Adipose tissue (tissue), 3 donors: Measurements from ENCODE around the gene KCNQ1OT1. TPM values are rescaled to one million over a fixed set of nuclear protein-coding genes. Genes with fewer than 3 reads are reported as not detected.

Source experiments
- H3K27ac ChIP-seq: one replicate; pipeline ENCODE4 v1.5.1; 2013; ENCODE audit warnings: low read depth, low read length
- WGBS, 3 donors: extraction: QIAGEN DNeasy Blood & Tissue Kit; methylation state at CpG; one replicate each; pipeline ENCODE4 v1.1.7; 2013; 5-methylcytosine and 5-hydroxymethylcytosine counted together
- polyA plus RNA-seq, 3 donors: library from polyadenylated mRNA; stranded (reverse); fragments of 200-250 nt; gene quantifications; one replicate each; pipeline ENCODE4 v1.2.3, GENCODE V29; 2013
- donor health status: healthy with polysubstance abuse.
- donor health status: Bipolar disorder and iron deficiency.
- donor health status: healthy.

The KCNQ1OT1 gene
- polyA plus RNA-seq, 3 donors, result 0.03 to 0.45 (median 0.06) TPM

- no peak overlapping the region for H3K27ac ChIP-seq
- 83 to 95% (median 87%) methylated on average over 14 of the region's 14 CpGs for WGBS, 3 donors
Observed at GRCh38 chr11:2664791-2665525, 34.8 kb downstream of the KCNQ1OT1 start.

- 86 to 88% (median 86%) methylated on average over 9 of the region's 9 CpGs for WGBS, 3 donors
- no peak overlapping the region for H3K27ac ChIP-seq
Observed at GRCh38 chr11:2664376-2664775, 35.4 kb downstream of the KCNQ1OT1 start.

GRCh38 chr11:2663915-2664314 lies 35.9 kb downstream of the KCNQ1OT1 start:
- H3K27ac ChIP-seq, result no peak overlapping the region

GRCh38 chr11:2663506-2663905 lies 36.3 kb downstream of the KCNQ1OT1 start:
- WGBS, 3 donors, result 100% methylated on average over 2 of the region's 2 CpGs
- H3K27ac ChIP-seq, result no peak overlapping the region

- H3K27ac ChIP-seq, result no peak overlapping the region
- WGBS, 3 donors, result 91 to 96% (median 93%) methylated on average over 19 of the region's 19 CpGs
Observed at GRCh38 chr11:2662430-2663299, 37.1 kb downstream of the KCNQ1OT1 start.

GRCh38 chr11:2662024-2662312 lies 37.8 kb downstream of the KCNQ1OT1 start:
- WGBS, 3 donors, result 97 to 99% (median 98%) methylated on average over 5 of the region's 5 CpGs
- no peak overlapping the region for H3K27ac ChIP-seq

- no peak overlapping the region for H3K27ac ChIP-seq
- 95 to 100% (median 99%) methylated on average over 4 of the region's 4 CpGs for WGBS, 3 donors
Observed at GRCh38 chr11:2661173-2662023, 38.4 kb downstream of the KCNQ1OT1 start.

GRCh38 chr11:2660357-2660939 lies 39.3 kb downstream of the KCNQ1OT1 start:
- 97 to 99% (median 97%) methylated on average over 2 of the region's 2 CpGs for WGBS, 3 donors
- no peak overlapping the region for H3K27ac ChIP-seq

- WGBS, 3 donors, result 92 to 96% (median 95%) methylated on average over 8 of the region's 8 CpGs
- H3K27ac ChIP-seq, result no peak overlapping the region
Observed at GRCh38 chr11:2657697-2658284, 42.0 kb downstream of the KCNQ1OT1 start.

- no peak overlapping the region for H3K27ac ChIP-seq
- WGBS, 3 donors, result 86 to 94% (median 93%) methylated on average over 1 of the region's 1 CpG
Observed at GRCh38 chr11:2656859-2657258, 42.9 kb downstream of the KCNQ1OT1 start.

- 48 to 72% (median 59%) methylated on average over 6 of the region's 6 CpGs for WGBS, 3 donors
- H3K27ac ChIP-seq, result no peak overlapping the region
Observed at GRCh38 chr11:2655834-2656622, 43.8 kb downstream of the KCNQ1OT1 start.

- H3K27ac ChIP-seq, result no peak overlapping the region
- 77 to 95% (median 89%) methylated on average over 6 of the region's 6 CpGs for WGBS, 3 donors
Observed at GRCh38 chr11:2655016-2655719, 44.6 kb downstream of the KCNQ1OT1 start.

GRCh38 chr11:2653930-2654739 lies 45.7 kb downstream of the KCNQ1OT1 start:
- no peak overlapping the region for H3K27ac ChIP-seq
- 91 to 97% (median 94%) methylated on average over 16 of the region's 16 CpGs for WGBS, 3 donors

- WGBS, 3 donors, result 83 to 95% (median 92%) methylated on average over 1 of the region's 1 CpG
- no peak overlapping the region for H3K27ac ChIP-seq
Observed at GRCh38 chr11:2653198-2653551, 46.6 kb downstream of the KCNQ1OT1 start.

- H3K27ac ChIP-seq, result no peak overlapping the region
- 71 to 84% (median 78%) methylated on average over 11 of the region's 11 CpGs for WGBS, 3 donors
Observed at GRCh38 chr11:2652333-2653197, 47.2 kb downstream of the KCNQ1OT1 start.
